ACHN (cell line): ENCODE data around the gene HSD11B2.

ENCODE experiments used
- DNase-seq: peaks from one replicate; pipeline ENCODE4 v3.0.0-alpha.2; 2015
- in situ Hi-C: cut with HindIII; loops from 2 replicates; pipeline ENCODE4 v1.10.0; 2017; ENCODE audit warnings: low sequenced_read_pairs, low pct_ligation_motif_present, low pct_unique_long_range_greater_than_20kb

The HSD11B2 gene

GRCh38 chr16:67445441-67445912, 14.6 kb downstream of the HSD11B2 start:
- DNase-seq: peak; percentile 15
- in situ Hi-C loops: no loop called here

GRCh38 chr16:67445913-67446907, 15.3 kb downstream of the HSD11B2 start:
- in situ Hi-C loops: no loop called here
- DNase-seq: no peak

GRCh38 chr16:67446968-67447507, 16.1 kb downstream of the HSD11B2 start:
- no peak for DNase-seq
- in situ Hi-C loops: no loop called here

DNA sequence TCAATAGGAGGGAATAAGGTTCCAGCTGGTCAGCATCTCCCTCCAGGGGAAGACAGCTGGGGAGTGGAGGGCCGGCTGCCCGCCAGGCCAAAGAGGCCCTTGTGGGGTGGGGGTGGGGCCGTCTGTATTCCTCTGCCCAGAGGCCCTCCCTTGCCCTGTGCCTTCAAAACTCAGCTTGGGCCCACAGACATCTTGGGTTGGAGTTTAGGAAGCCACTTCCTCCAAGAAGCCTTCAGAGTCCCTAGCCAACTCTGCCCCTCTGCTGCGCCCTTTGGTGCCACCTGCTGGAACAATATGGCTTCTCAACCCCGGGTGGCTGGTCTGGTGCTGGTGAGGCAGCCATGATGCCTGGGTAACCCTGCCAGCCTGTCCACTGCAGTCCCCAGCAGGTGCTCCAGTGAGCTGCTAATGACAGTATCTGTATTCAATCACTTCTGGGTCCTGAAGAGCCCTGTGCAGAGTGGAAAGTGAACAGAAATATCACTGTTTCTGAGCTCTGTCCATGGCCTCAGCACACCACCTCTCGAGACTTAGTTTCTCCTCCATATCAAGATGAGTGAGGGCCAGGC, 16.7 kb downstream of the HSD11B2 start:
- peak; percentile 72 for DNase-seq
- in situ Hi-C loops: no loop called here

GRCh38 chr16:67448580-67448979, 17.7 kb downstream of the HSD11B2 start:
- in situ Hi-C loops: no loop called here
- DNase-seq: no peak

DNA sequence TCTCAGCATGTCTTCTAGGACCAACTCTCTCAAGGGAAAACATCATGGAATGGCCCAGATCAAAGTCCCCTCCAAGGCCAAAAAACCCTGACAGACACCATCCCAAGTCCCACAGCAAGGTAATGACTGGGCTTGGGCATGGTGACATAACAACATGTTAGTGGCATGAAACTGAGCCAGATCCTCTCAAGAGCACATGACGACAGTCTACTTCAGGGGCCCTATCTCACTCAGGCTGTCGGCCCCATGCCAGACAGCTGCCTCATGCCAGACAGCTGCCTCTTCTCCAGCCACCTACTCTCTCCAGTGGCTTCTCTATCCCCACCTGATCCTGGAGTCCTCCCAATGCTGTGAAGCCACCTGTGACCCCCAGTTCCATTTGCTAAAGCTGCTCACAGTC, 18.4 kb downstream of the HSD11B2 start:
- in situ Hi-C loops: no loop called here

GRCh38 chr16:67449739-67450138, 18.8 kb downstream of the HSD11B2 start:
- in situ Hi-C loops: no loop called here
- no peak for DNase-seq

More for the DNA sequence above, 18.4 kb downstream of the HSD11B2 start:
- no peak for DNase-seq

DNA sequence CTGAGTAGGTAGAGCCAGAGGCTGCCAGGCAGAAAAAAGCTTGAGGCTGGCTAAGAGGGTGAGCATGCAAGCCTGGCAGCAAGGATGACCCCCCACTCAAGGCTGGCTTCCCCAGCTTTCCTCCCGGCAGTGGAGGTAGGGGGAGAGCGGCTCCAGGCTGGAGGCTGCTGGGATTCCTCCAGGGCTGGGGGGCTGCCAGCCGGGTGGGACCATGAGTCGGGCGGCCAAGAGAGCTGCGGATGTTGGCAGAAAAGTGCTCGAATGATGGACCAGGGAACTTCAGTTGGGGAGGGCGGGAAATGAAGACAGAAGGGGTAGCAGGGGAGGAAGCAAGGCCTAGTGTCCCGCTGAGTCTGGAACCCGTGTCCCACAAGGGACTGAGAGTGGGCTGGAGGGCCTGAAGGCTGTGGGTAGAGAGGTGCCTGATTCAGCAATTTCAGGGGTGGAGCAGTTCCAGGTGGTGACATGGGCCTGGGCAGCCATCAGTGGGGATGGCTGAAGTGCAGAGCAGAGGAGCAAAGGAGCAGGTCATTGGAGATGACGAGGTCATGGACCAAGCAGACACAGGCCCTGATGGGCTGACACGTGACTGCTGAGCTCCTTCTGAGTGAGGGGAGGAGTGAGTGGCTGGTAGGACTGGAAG, 20.3 kb downstream of the HSD11B2 start:
- in situ Hi-C loops: no loop called here

DNA sequence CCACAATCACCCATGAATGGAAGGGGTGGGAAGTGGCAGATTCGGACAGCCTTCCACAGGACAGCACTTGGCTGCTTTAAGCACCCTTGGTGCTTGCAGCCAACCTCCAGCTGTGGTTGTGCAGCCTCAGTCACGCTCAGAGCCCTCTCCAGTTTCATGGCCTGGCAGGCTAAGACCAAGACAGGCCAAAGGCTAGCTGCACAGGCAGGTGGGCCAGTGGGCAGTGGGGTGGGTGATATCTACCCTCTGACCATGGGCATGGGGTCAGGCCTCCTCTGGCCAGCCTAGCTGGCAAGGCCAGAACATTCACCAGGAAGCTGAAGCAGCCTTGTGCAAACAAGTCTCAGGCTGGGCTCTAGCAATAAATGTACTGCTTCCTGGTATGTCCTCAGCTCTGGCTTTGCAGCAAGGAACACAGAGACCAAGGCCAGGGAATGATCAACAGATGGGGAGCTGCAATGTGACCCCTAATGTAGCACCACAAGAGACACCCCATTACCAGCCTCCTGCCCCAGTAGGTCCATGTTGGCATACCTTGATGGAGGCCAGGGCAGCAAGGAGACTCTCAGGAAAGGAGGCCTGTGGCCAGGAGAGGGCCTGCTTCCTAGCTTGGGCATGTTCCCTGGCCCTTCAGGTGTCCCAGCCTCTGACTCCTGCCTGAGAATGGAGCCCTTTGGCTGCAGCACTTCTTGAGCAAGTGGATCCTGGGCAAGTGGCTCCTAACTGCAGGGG, 20.9 kb downstream of the HSD11B2 start:
- DNase-seq: no peak
- in situ Hi-C loops: no loop called here

More for the DNA sequence above, 20.3 kb downstream of the HSD11B2 start:
- no peak for DNase-seq

GRCh38 chr16:67454104-67454503, 23.2 kb downstream of the HSD11B2 start:
- DNase-seq: no peak
- in situ Hi-C loops: no loop called here

DNA sequence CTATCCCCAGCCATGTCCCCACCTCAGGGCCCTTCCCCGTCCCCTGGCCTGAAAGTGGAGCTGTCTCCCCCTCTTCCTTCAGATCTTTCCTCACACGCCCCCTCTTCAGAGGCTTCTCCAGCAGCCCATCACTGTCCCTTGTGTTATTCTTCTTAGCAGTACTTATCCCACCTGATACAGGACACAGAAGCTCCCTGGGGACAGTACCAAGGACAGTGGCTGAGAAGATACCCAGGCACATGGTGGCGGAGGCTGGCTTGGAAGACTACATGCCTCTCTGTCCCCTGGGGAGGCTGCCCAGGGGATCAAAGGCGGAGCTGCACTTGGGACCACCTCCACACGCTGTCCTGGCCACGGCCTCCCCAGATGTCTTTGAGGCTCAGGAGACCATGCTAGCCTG, 23.9 kb downstream of the HSD11B2 start:
- no peak for DNase-seq
- in situ Hi-C loops: no loop called here

GRCh38 chr16:67456391-67457081, 25.6 kb downstream of the HSD11B2 start:
- DNase-seq: peak; percentile 31
- in situ Hi-C loops: no loop called here

DNA sequence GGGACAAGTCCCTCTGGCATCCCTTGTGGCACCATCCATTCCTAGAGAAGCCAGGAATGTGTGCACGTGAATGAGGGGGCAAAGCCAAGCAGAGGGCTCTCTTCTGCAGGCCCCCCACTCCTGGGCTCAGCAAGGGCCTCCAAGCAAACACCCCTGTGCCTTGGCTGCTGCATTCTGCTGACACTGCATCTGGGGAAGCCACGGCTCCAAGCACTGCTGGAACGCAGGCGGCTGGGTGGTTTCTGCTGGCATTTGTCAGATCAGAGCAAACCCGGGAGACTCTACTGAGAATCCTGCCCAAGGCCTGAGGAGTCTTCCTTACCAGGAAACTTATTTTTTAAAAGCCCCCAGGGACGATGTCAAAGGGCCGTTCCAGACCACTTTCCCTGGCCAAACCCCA, 26.7 kb downstream of the HSD11B2 start:
- no peak for DNase-seq
- in situ Hi-C loops: no loop called here

DNA sequence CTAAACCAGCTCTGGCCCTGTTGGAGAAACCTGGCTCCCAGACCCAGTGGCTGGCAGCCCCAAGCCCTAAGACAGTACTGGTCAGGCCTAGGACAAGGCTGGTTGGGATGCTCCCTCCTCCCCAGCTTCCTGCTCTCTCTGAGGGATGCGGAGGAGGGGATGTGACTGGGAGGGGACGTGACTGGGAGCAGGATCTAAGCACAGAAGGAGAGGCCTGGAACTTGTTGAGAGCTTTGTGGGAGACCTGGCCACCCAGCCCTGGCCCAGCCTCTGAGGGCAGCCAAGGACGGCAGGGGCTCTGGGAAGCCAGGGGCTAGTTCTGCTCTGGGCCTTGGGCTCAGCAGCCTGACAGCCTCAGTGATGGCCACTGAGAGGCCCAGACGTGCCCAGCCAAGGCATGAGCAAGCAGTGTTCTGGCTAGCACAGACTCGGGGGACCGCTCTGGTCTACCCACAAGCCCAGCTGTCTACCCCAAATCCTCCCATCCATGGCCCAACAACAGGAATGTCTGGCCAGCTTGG, 27.3 kb downstream of the HSD11B2 start:
- DNase-seq: no peak
- in situ Hi-C loops: no loop called here

- no peak for DNase-seq
- in situ Hi-C loops: no loop called here
These were observed 28.3 kb downstream of the HSD11B2 start for GRCh38 chr16:67459066-67459860.

DNA sequence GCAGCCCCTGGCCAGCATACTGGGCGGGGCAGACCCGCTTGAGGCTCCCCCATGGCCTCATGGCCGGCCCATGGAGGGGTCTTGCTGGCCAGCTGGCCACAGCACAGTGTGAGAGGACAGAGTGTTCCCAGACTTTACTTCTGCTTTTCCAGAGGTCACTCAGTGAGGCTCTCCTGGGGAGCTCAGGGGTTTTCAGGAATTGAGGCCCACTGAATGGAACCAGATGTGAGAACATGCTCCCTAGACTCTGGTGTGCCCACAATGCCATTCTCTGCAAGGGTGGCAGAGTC, 28.9 kb downstream of the HSD11B2 start:
- in situ Hi-C loops: no loop called here

DNA sequence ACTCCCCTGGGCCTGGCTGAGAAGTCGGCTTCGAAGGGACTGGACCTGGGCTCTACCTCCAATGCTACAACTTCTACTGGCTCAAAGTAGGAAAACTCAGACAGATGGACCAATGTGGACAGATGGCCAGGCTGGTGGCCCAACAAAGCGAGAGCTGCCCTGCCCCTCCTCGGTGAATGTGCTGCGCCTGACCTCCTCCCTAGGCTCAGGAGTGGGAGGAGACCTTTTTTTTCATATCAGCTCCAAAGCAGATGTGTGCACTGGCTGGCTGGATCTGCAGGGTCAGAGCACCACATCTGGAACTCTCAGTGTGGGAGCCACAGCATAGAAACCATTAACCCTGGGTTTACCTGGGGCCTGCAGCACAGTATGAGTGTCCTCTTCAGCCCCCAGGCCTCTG, 29.2 kb downstream of the HSD11B2 start:
- in situ Hi-C loops: no loop called here
- DNase-seq: no peak

More for the DNA sequence above, 28.9 kb downstream of the HSD11B2 start:
- no peak for DNase-seq
